H9 (cell line): Measurements from ENCODE around the gene FAM110C. TPM values are rescaled to one million over a fixed set of nuclear protein-coding genes. Genes with fewer than 3 reads are reported as not detected.

Experiments used
- DNase-seq: peaks from one replicate; pipeline ENCODE4 v3.0.0-alpha.2; 2017
- H2AFZ ChIP-seq: one replicate; pipeline ENCODE4 v1.6.1; 2013; ENCODE audit warnings: mild to moderate bottlenecking, low read length, control low read depth, moderate library complexity
- H2AK5ac ChIP-seq: 2 replicates; pipeline ENCODE4 v1.6.1; 2013; ENCODE audit warnings: low read length, control low read depth, mixed read lengths; ENCODE audit not compliant: insufficient read length
- H2BK120ac ChIP-seq: one replicate; pipeline ENCODE4 v1.6.1; 2013; ENCODE audit warnings: low read depth, mild to moderate bottlenecking, low read length, control low read depth, inconsistent platforms; ENCODE audit not compliant: poor library complexity, severe bottlenecking
- H2BK12ac ChIP-seq: 2 replicates; pipeline ENCODE4 v1.6.1; 2013; ENCODE audit warnings: low read length, control low read depth, mixed read lengths, low read depth; ENCODE audit not compliant: insufficient read length
- H2BK15ac ChIP-seq: 2 replicates; pipeline ENCODE4 v1.6.1; 2013; ENCODE audit warnings: low read depth, low read length, control low read depth
- H2BK20ac ChIP-seq: one replicate; pipeline ENCODE4 v1.6.1; 2013; ENCODE audit warnings: low read depth, mild to moderate bottlenecking, low read length, control low read depth, inconsistent platforms; ENCODE audit not compliant: poor library complexity, severe bottlenecking
- H2BK5ac ChIP-seq: 2 replicates; pipeline ENCODE4 v1.6.1; 2013; ENCODE audit warnings: low read length, control low read depth, mixed read lengths; ENCODE audit not compliant: insufficient read length
- H3K14ac ChIP-seq: 2 replicates; pipeline ENCODE4 v1.6.1; 2013; ENCODE audit warnings: low read length, control low read depth; ENCODE audit not compliant: insufficient read depth
- H3K18ac ChIP-seq: 2 replicates; pipeline ENCODE4 v1.6.1; 2013; ENCODE audit warnings: low read depth, mild to moderate bottlenecking, mixed read lengths, low read length, control low read depth; ENCODE audit not compliant: insufficient read length
- H3K23ac ChIP-seq: 2 replicates; pipeline ENCODE4 v1.6.1; 2013; ENCODE audit warnings: low read length, control low read depth, mixed read lengths, low read depth; ENCODE audit not compliant: insufficient read length
- H3K23me2 ChIP-seq: 2 replicates; pipeline ENCODE4 v1.6.1; 2013; ENCODE audit warnings: low read depth, mild to moderate bottlenecking, mixed read lengths, low read length, control low read depth; ENCODE audit not compliant: insufficient read length, poor library complexity, severe bottlenecking
- H3K27ac ChIP-seq: 2 replicates; pipeline ENCODE4 v1.5.1; 2013; ENCODE audit warnings: low read length, control low read depth, mixed read lengths, low read depth; ENCODE audit not compliant: insufficient read length
- H3K27me3 ChIP-seq: 2 replicates; pipeline ENCODE4 v1.6.1; 2013; ENCODE audit warnings: low read length, control low read depth, inconsistent platforms; ENCODE audit not compliant: insufficient read depth
- H3K4ac ChIP-seq: 2 replicates; pipeline ENCODE4 v1.6.1; 2013; ENCODE audit warnings: low read depth, mild to moderate bottlenecking, control low read depth, inconsistent platforms, low read length, moderate library complexity
- H3K4me1 ChIP-seq: 2 replicates; pipeline ENCODE4 v1.6.1; 2013; ENCODE audit warnings: low read length, control low read depth, inconsistent platforms; ENCODE audit not compliant: insufficient read depth
- H3K4me2 ChIP-seq: 2 replicates; pipeline ENCODE4 v1.6.1; 2013; ENCODE audit warnings: low read length, control low read depth, mixed read lengths; ENCODE audit not compliant: insufficient read length, insufficient read depth
- H3K56ac ChIP-seq: 2 replicates; pipeline ENCODE4 v1.6.1; 2013; ENCODE audit warnings: low read depth, mild to moderate bottlenecking, mixed read lengths, low read length, control low read depth; ENCODE audit not compliant: insufficient read length
- H3K79me1 ChIP-seq: 2 replicates; pipeline ENCODE4 v1.6.1; 2013; ENCODE audit warnings: low read depth, mild to moderate bottlenecking, moderate library complexity, low read length, control low read depth, inconsistent platforms; ENCODE audit not compliant: insufficient read depth, poor library complexity, severe bottlenecking
- H3K79me2 ChIP-seq: 2 replicates; pipeline ENCODE4 v1.6.1; 2013; ENCODE audit warnings: low read length, control low read depth, inconsistent platforms; ENCODE audit not compliant: insufficient read depth
- H3K9ac ChIP-seq: 2 replicates; pipeline ENCODE4 v1.6.1; 2013; ENCODE audit warnings: low read length, control low read depth, mixed read lengths; ENCODE audit not compliant: insufficient read length; ENCODE audit errors: extremely low read depth
- H3K9me3 ChIP-seq: one replicate; pipeline ENCODE4 v1.6.1; 2013; ENCODE audit warnings: low read depth, low read length, inconsistent platforms; ENCODE audit not compliant: control insufficient read depth
- H3T11ph ChIP-seq: one replicate; pipeline ENCODE4 v1.6.1; 2013; ENCODE audit warnings: mild to moderate bottlenecking, low read length, control low read depth, inconsistent platforms
- H4K20me1 ChIP-seq: one replicate; pipeline ENCODE4 v1.6.1; 2013; ENCODE audit not compliant: control insufficient read depth, insufficient read length, insufficient read depth
- H4K5ac ChIP-seq: 2 replicates; pipeline ENCODE4 v1.6.1; 2013; ENCODE audit warnings: low read depth, mild to moderate bottlenecking, mixed read lengths, low read length, control low read depth; ENCODE audit not compliant: insufficient read length
- H4K8ac ChIP-seq: replicated peaks from 2 replicates; pipeline ENCODE4 v1.6.1; 2013; ENCODE audit warnings: low read length, control low read depth, mixed read lengths, low read depth; ENCODE audit not compliant: insufficient read length
- H4K91ac ChIP-seq: 2 replicates; pipeline ENCODE4 v1.6.1; 2013; ENCODE audit warnings: low read depth, mild to moderate bottlenecking, moderate library complexity, mixed read lengths, low read length, control low read depth; ENCODE audit not compliant: insufficient read length
- H3K27ac Mint-ChIP-seq, 3 experiments: 2 replicates in 2 of 3; 3 replicates in 1 of 3; pipeline ENCODE4 v1.8.0; 2020 to 2021; ENCODE audit warnings: mixed read lengths in 3 of 3, mild to moderate bottlenecking in 1 of 3, moderate library complexity in 1 of 3
- H3K27me3 Mint-ChIP-seq: 2 replicates; pipeline ENCODE4 v1.8.0; 2021; ENCODE audit warnings: low read depth, mild to moderate bottlenecking, moderate library complexity, mixed read lengths
- H3K36me3 Mint-ChIP-seq, 3 experiments: 2 replicates in 2 of 3; 3 replicates in 1 of 3; pipeline ENCODE4 v1.8.0; 2020 to 2021; ENCODE audit warnings: low read depth in 3 of 3, mixed read lengths in 3 of 3; ENCODE audit not compliant: insufficient read depth in 1 of 3
- H3K4me1 Mint-ChIP-seq, 2 experiments: 2 replicates each; pipeline ENCODE4 v1.8.0; 2020; ENCODE audit warnings: mixed read lengths in 2 of 2
- H3K4me3 Mint-ChIP-seq, 2 experiments: 2 replicates in 1 of 2; 3 replicates in 1 of 2; pipeline ENCODE4 v1.8.0; 2020 to 2021; ENCODE audit warnings: mild to moderate bottlenecking in 2 of 2, mixed read lengths in 2 of 2, moderate library complexity in 1 of 2
- H3K9me3 Mint-ChIP-seq, 2 experiments: 2 replicates in 1 of 2; 3 replicates in 1 of 2; pipeline ENCODE4 v1.8.0; 2020; ENCODE audit warnings: mild to moderate bottlenecking in 2 of 2, mixed read lengths in 2 of 2, moderate library complexity in 1 of 2
- WGBS: extraction: QIAGEN DNeasy Blood & Tissue Kit; methylation state at CpG from one replicate; pipeline ENCODE4 v1.1.7; 2013; ENCODE audit warnings: missing lambda C conversion rate, low lambda C conversion rate, mixed read lengths; ENCODE audit not compliant: insufficient read length; ENCODE audit errors: extremely low coverage; 5-methylcytosine and 5-hydroxymethylcytosine counted together
- total RNA-seq: library from RNA; stranded (reverse); gene quantifications from 2 replicates; pipeline ENCODE4 v1.2.1, GENCODE V29; 2021
- TF ChIP-seq, protein P1 (sequence below): fragments of 200-600 bp; sonication (generic); conservative IDR thresholded peaks from 3 replicates; pipeline ENCODE4 v1.8.0; 2021; ENCODE audit warnings: antibody characterized with exemption, mild to moderate bottlenecking

FAM110C gene
- total RNA-seq, 1 experiment from 2014 or later: 3.4 TPM

DNA sequence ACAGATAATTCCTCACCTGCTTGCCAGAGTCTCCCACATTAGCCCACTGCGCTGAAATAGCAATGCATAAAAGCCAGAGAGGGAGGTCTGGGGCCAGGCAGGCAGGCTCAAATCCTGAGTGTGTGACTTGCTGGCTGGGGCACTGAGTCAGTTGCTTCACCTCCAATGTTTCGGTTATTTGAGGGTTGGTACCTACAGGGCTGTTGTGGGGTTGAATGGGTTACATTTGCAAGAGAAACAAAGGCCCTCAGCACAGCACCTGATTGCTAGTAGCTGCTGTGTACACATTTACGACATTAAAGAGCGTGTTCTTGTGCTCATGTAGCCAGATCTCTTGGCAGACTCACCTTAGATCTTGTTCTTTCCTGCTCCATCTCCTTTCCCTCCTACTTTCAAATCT is 34.1 kb upstream of the FAM110C start:
- no peaks in the 10 kb centered on the region for H3K23me2 ChIP-seq
- H2BK20ac ChIP-seq: no peak overlapping the region
- no peak overlapping the region for H2BK15ac ChIP-seq
- no peaks in the 10 kb centered on the region for H3K79me2 ChIP-seq
- Mint-ChIP-seq H3K36me3 (peaks cover 0 to 3% (median 2%) of the 10 kb centered on the region in 3 experiments; a peak in 2 of 7 replicates), H3K27me3 (peaks cover 4% of the 10 kb centered on the region; the same call in 1 of the 2 replicates), H3K4me1 (peaks cover 25 to 33% of the 10 kb centered on the region in 2 experiments), H3K9me3 (peaks cover 3 to 8% of the 10 kb centered on the region in 2 experiments; a peak in 4 of 5 replicates), H3K27ac (no peak overlapping the region; a peak in 1 of 7 replicates), H3K4me3 (no peak overlapping the region)
- peak overlapping the region; percentile 8 for H3K4me2 ChIP-seq
- peaks cover 9% of the 10 kb centered on the region; the same call in 1 of the 2 replicates for H3K4me1 ChIP-seq
- no peak overlapping the region for H3K9ac ChIP-seq
- H3K14ac ChIP-seq: no peak overlapping the region
- H4K91ac ChIP-seq: no peak overlapping the region
- H3K18ac ChIP-seq: no peak overlapping the region
- H3K27me3 ChIP-seq: no peaks in the 10 kb centered on the region
- H3K79me1 ChIP-seq: no peaks in the 10 kb centered on the region
- H4K5ac ChIP-seq: no peak overlapping the region
- DNase-seq: peak; percentile 44
- H2AFZ ChIP-seq: no peak overlapping the region
- no peak overlapping the region for H3T11ph ChIP-seq
- WGBS: no CpG with 5 or more reads among the region's 4 CpGs
- H4K20me1 ChIP-seq: no peaks in the 10 kb centered on the region
- H2BK5ac ChIP-seq: no peak overlapping the region
- H2AK5ac ChIP-seq: no peak overlapping the region
- H3K4ac ChIP-seq: no peak overlapping the region
- no peaks in the 10 kb centered on the region for H3K9me3 ChIP-seq
- H4K8ac ChIP-seq: no peak overlapping the region
- no peak overlapping the region for H3K23ac ChIP-seq
- no peak overlapping the region for H2BK120ac ChIP-seq
- H2BK12ac ChIP-seq: no peak overlapping the region
- H3K56ac ChIP-seq: no peak overlapping the region
- no peak overlapping the region for H3K27ac ChIP-seq
- TF ChIP-seq, protein P1, sequence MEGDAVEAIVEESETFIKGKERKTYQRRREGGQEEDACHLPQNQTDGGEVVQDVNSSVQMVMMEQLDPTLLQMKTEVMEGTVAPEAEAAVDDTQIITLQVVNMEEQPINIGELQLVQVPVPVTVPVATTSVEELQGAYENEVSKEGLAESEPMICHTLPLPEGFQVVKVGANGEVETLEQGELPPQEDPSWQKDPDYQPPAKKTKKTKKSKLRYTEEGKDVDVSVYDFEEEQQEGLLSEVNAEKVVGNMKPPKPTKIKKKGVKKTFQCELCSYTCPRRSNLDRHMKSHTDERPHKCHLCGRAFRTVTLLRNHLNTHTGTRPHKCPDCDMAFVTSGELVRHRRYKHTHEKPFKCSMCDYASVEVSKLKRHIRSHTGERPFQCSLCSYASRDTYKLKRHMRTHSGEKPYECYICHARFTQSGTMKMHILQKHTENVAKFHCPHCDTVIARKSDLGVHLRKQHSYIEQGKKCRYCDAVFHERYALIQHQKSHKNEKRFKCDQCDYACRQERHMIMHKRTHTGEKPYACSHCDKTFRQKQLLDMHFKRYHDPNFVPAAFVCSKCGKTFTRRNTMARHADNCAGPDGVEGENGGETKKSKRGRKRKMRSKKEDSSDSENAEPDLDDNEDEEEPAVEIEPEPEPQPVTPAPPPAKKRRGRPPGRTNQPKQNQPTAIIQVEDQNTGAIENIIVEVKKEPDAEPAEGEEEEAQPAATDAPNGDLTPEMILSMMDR: no peak
